ENCODE measurements around the gene PRDM5. TPM values are rescaled to one million over a fixed set of nuclear protein-coding genes. Genes with fewer than 3 reads are reported as not detected.

Gene PRDM5
- total and polyA plus RNA-seq, 10 of the 15 experiments (the other 5 are each of a cell fraction or from before 2014, with no cell fraction given): 0.07 TPM; not detected in 9

GRCh38 chr4:120691536-120691935 lies 231.0 kb downstream of the PRDM5 start:
- Histone ChIP-seq H3K27me3 (replicated peaks in 1 of 2; ENCODE audit: control insufficient read depth in 2 of 2, insufficient read depth in 2 of 2, low read length in 1 of 2) (no peaks in the 10 kb centered on the region), H3K79me2 (ENCODE audit: control insufficient read depth, insufficient read depth, low read length) (no peaks in the 10 kb centered on the region), H3K27ac (ENCODE audit: control insufficient read depth, insufficient read depth) (no peak overlapping the region), H4K20me1 (ENCODE audit: control insufficient read depth, insufficient read depth) (no peaks in the 10 kb centered on the region), H2AFZ (ENCODE audit: control insufficient read depth, low read depth, low read length) (no peak overlapping the region), H3K36me3 (ENCODE audit: control insufficient read depth in 2 of 2, insufficient read depth in 2 of 2, low read length in 1 of 2) (no peaks in the 10 kb centered on the region), H3K9me3 (replicated peaks; ENCODE audit: control insufficient read depth, insufficient read depth, low read length) (no peaks in the 10 kb centered on the region), H3K4me2 (ENCODE audit: control insufficient read depth, insufficient read depth) (no peak overlapping the region), H3K4me3 (no peak overlapping the region), H3K4me1 (ENCODE audit: control insufficient read depth, insufficient read depth, low read length) (no peaks in the 10 kb centered on the region), H3K9ac (ENCODE audit: control insufficient read depth, insufficient read depth, low read length) (no peak overlapping the region)
- CTCF ChIA-PET: no interaction called here
- no peak for FAIRE-seq
- in situ Hi-C loops (cut with MboI) (no loop called here), intact Hi-C loops (cut with micrococcal nuclease; ENCODE audit: unreplicated experiment) (no loop called here)
- RAD21 ChIA-PET (ENCODE audit: unreplicated experiment): no interaction called here
- no TSS peak for BruUV-seq (replicated peaks)
- DNase-seq (ENCODE audit: low read depth, low spot score): no peak
- POLR2A ChIA-PET: no interaction called here
- ATAC-seq: no peak
- SMC1A ChIA-PET (ENCODE audit: uncharacterized antibody, unreplicated experiment): no interaction called here
- no peak for TF ChIP-seq RAD21 (IDR thresholded peaks at IDR 0.05; ENCODE audit: insufficient read depth, low read depth, low read length)
- TF ChIP-seq STAT1 (conservative IDR thresholded peaks at IDR 0.05): no peak
- TF ChIP-seq WRNIP1 (IDR thresholded peaks at IDR 0.05; ENCODE audit: borderline replicate concordance, low read depth, low read length): no peak
- no peak for TF ChIP-seq YBX1 (IDR thresholded peaks at IDR 0.05)
- no peak for TF ChIP-seq KLF5 (IDR thresholded peaks at IDR 0.05; ENCODE audit: partially characterized antibody)
- TF ChIP-seq STAT3 (IDR thresholded peaks at IDR 0.05; ENCODE audit: low read depth, low read length): no peak
- TF ChIP-seq BMI1 (IDR thresholded peaks at IDR 0.05; ENCODE audit: borderline replicate concordance): no peak
- no peak for TF ChIP-seq CTCF (IDR thresholded peaks at IDR 0.05 in 2 of 3, conservative IDR thresholded peaks at IDR 0.05 in 1 of 3; ENCODE audit: control insufficient read depth in 2 of 3, extremely low read depth in 1 of 3, insufficient read depth in 1 of 3, low read depth in 3 of 3, low read length in 3 of 3)
- TF ChIP-seq ASH2L (IDR thresholded peaks at IDR 0.05; ENCODE audit: borderline replicate concordance, low read depth): no peak
- no peak for TF ChIP-seq CHD4 (IDR thresholded peaks at IDR 0.05)
- TF ChIP-seq JUND (IDR thresholded peaks at IDR 0.05; ENCODE audit: low read depth, low read length): no peak
- TF ChIP-seq MLLT1 (IDR thresholded peaks at IDR 0.05): no peak
- TF ChIP-seq NR2C1 (IDR thresholded peaks at IDR 0.05): no peak
- no peak for TF ChIP-seq RBBP5 (conservative IDR thresholded peaks at IDR 0.05)
- TF ChIP-seq FOS (IDR thresholded peaks at IDR 0.05; ENCODE audit: borderline replicate concordance, extremely low read depth, insufficient read length): no peak
- no peak for TF ChIP-seq ZNF592 (IDR thresholded peaks at IDR 0.05)
- TF ChIP-seq FOXM1 (IDR thresholded peaks at IDR 0.05; ENCODE audit: low read depth, low read length): no peak
- TF ChIP-seq RELA (IDR thresholded peaks at IDR 0.05; ENCODE audit: borderline replicate concordance, partially characterized antibody): no peak
